Activated CD4-positive, alpha-beta memory T cell treated with anti-CD3 and anti-CD28 coated beads for 36 hours (primary cell): ENCODE data around the gene OSM. TPM values are rescaled to one million over a fixed set of nuclear protein-coding genes. Genes with fewer than 3 reads are reported as not detected.

Source experiments
- CTCF ChIA-PET: fragments of 350-600 bp; sonication (Branson Sonifier 250); formaldehyde crosslinking; loops from one replicate; lab custom pipeline; 2021; ENCODE audit warnings: antibody characterized with exemption, inconsistent platforms; lab: Charles Lee
- POLR2A ChIA-PET: fragments of 350-600 bp; sonication (Branson Sonifier 250); formaldehyde crosslinking; loops from one replicate; lab custom pipeline; 2021; ENCODE audit warnings: antibody characterized with exemption; lab: Charles Lee
- DNase-seq: peaks from one replicate; pipeline ENCODE4 v3.0.0-alpha.2; 2020
- H3K27ac Mint-ChIP-seq: one replicate; pipeline ENCODE4 v1.8.0; 2021; ENCODE audit warnings: mixed read lengths
- H3K27me3 Mint-ChIP-seq: one replicate; pipeline ENCODE4 v1.8.0; 2021; ENCODE audit warnings: mixed read lengths
- H3K36me3 Mint-ChIP-seq: one replicate; pipeline ENCODE4 v1.8.0; 2021; ENCODE audit warnings: mixed read lengths
- H3K4me1 Mint-ChIP-seq: one replicate; pipeline ENCODE4 v1.8.0; 2021; ENCODE audit warnings: low read depth, mixed read lengths
- H3K4me3 Mint-ChIP-seq: one replicate; pipeline ENCODE4 v1.8.0; 2021; ENCODE audit warnings: mild to moderate bottlenecking, mixed read lengths
- H3K9me3 Mint-ChIP-seq: one replicate; pipeline ENCODE4 v1.8.0; 2021; ENCODE audit warnings: mixed read lengths
- intact Hi-C: fragments of 100-400 bp; cut with micrococcal nuclease; formaldehyde crosslinking; loops from one replicate; pipeline ENCODE4 v1.15.1; 2023
- total RNA-seq, 2 experiments: library from RNA; stranded (reverse); gene quantifications; one replicate each; pipeline ENCODE4 v1.2.3, GENCODE V29; 2021

OSM gene
- total RNA-seq, 2 experiments from 2014 or later, result 39.6 to 41.2 TPM

GRCh38 chr22:30225220-30225927 is 41.3 kb downstream of the OSM start:
- no peak overlapping the region for H3K4me3 Mint-ChIP-seq
- POLR2A ChIA-PET, result interaction anchor here (1.1 kb wide), 1 partner anchor 94 kb away, joined by 3 read pairs; no protein-coding TSS in a partner anchor
- CTCF ChIA-PET, result interaction anchor here (0.6 to 1.4 kb wide), 3 partner anchors 19 to 118 kb away, joined by 3 to 5 read pairs (median 3); no protein-coding TSS in a partner anchor

GRCh38 chr22:30224161-30224857 is 42.3 kb downstream of the OSM start:
- DNase-seq, result no peak
- H3K36me3 Mint-ChIP-seq, result no peaks in the 10 kb centered on the region
- peaks cover 69% of the 10 kb centered on the region for H3K4me1 Mint-ChIP-seq
- H3K4me3 Mint-ChIP-seq, result no peak overlapping the region
- intact Hi-C loops, result loop anchor here (5.0 kb wide), 1 partner anchor 42 kb away; no protein-coding TSS in a partner anchor
- POLR2A ChIA-PET, result interaction anchor here (1.1 kb wide), 1 partner anchor 95 kb away, joined by 3 read pairs; no protein-coding TSS in a partner anchor
- H3K27me3 Mint-ChIP-seq, result no peaks in the 10 kb centered on the region
- no peak overlapping the region for H3K27ac Mint-ChIP-seq
- no peaks in the 10 kb centered on the region for H3K9me3 Mint-ChIP-seq
- CTCF ChIA-PET, result interaction anchor here (1.1 to 1.4 kb wide), 2 partner anchors 41 to 117 kb away, joined by 3 to 5 read pairs; no protein-coding TSS in a partner anchor

More at GRCh38 chr22:30225220-30225927, 41.3 kb downstream of the OSM start:
- intact Hi-C loops, result no loop called here
- H3K27me3 Mint-ChIP-seq, result no peaks in the 10 kb centered on the region
- no peak overlapping the region for H3K27ac Mint-ChIP-seq
- no peaks in the 10 kb centered on the region for H3K36me3 Mint-ChIP-seq
- DNase-seq, result no peak
- H3K4me1 Mint-ChIP-seq, result peaks cover 58% of the 10 kb centered on the region
- H3K9me3 Mint-ChIP-seq, result no peaks in the 10 kb centered on the region

- Mint-ChIP-seq H3K36me3 (no peaks in the 10 kb centered on the region), H3K4me1 (peaks cover 70% of the 10 kb centered on the region), H3K9me3 (no peaks in the 10 kb centered on the region), H3K27me3 (no peaks in the 10 kb centered on the region), H3K27ac (no peak overlapping the region), H3K4me3 (no peak overlapping the region)
- CTCF ChIA-PET, result no interaction called here
- no peak for DNase-seq
- POLR2A ChIA-PET, result interaction anchor here (1.0 kb wide), 1 partner anchor 12 kb away, joined by 3 read pairs; no protein-coding TSS in a partner anchor
- intact Hi-C loops, result loop anchor here (5.0 kb wide), 1 partner anchor 41 kb away; no protein-coding TSS in a partner anchor
These were observed 43.3 kb downstream of the OSM start for GRCh38 chr22:30223303-30223702.

GRCh38 chr22:30222321-30222720 is 44.3 kb downstream of the OSM start:
- no peaks in the 10 kb centered on the region for H3K36me3 Mint-ChIP-seq

GRCh38 chr22:30221121-30221992 is 45.3 kb downstream of the OSM start:
- Mint-ChIP-seq H3K27me3 (no peaks in the 10 kb centered on the region), H3K36me3 (no peaks in the 10 kb centered on the region), H3K4me1 (peaks cover 61% of the 10 kb centered on the region), H3K4me3 (peak overlapping the region; percentile 11), H3K9me3 (no peaks in the 10 kb centered on the region), H3K27ac (peak overlapping the region; percentile 65)
- CTCF ChIA-PET, result interaction anchor here (0.6 to 0.9 kb wide), 2 partner anchors 34 to 46 kb away, joined by 3 read pairs; no protein-coding TSS in a partner anchor
- POLR2A ChIA-PET, result no interaction called here
- intact Hi-C loops, result loop anchor here (1.0 to 5.0 kb wide), 2 partner anchors 9 to 39 kb away; no protein-coding TSS in a partner anchor
- peak; percentile 77 for DNase-seq

More at GRCh38 chr22:30222321-30222720, 44.3 kb downstream of the OSM start:
- no peak for DNase-seq
- H3K27ac Mint-ChIP-seq, result no peak overlapping the region
- intact Hi-C loops, result loop anchor here (5.0 kb wide), 1 partner anchor 40 kb away; no protein-coding TSS in a partner anchor
- no peaks in the 10 kb centered on the region for H3K9me3 Mint-ChIP-seq
- POLR2A ChIA-PET, result no interaction called here
- H3K4me1 Mint-ChIP-seq, result peaks cover 63% of the 10 kb centered on the region
- no peak overlapping the region for H3K4me3 Mint-ChIP-seq
- CTCF ChIA-PET, result no interaction called here
- no peaks in the 10 kb centered on the region for H3K27me3 Mint-ChIP-seq

- no peak for DNase-seq
- Mint-ChIP-seq H3K9me3 (no peaks in the 10 kb centered on the region), H3K4me3 (no peak overlapping the region), H3K36me3 (no peaks in the 10 kb centered on the region), H3K27ac (peak overlapping the region; percentile 65), H3K4me1 (peaks cover 58% of the 10 kb centered on the region), H3K27me3 (no peaks in the 10 kb centered on the region)
- intact Hi-C loops, result loop anchor here (1.0 to 5.0 kb wide), 2 partner anchors 8 to 38 kb away; no protein-coding TSS in a partner anchor
- ChIA-PET CTCF (interaction anchor here (1.1 kb wide), 1 partner anchor 113 kb away, joined by 7 read pairs; no protein-coding TSS in a partner anchor), POLR2A (interaction anchor here (0.6 kb wide), 1 partner anchor 1095 kb away, joined by 3 read pairs; no protein-coding TSS in a partner anchor)
These were observed 46.2 kb downstream of the OSM start for GRCh38 chr22:30220338-30221012.

GRCh38 chr22:30219668-30220278 is 46.9 kb downstream of the OSM start:
- Mint-ChIP-seq H3K36me3 (no peaks in the 10 kb centered on the region), H3K9me3 (no peaks in the 10 kb centered on the region), H3K4me1 (peaks cover 53% of the 10 kb centered on the region), H3K27ac (peak overlapping the region; percentile 29), H3K4me3 (no peak overlapping the region), H3K27me3 (no peaks in the 10 kb centered on the region)
- intact Hi-C loops, result loop anchor here (5.0 kb wide), 1 partner anchor 37 kb away; no protein-coding TSS in a partner anchor
- DNase-seq, result no peak
- ChIA-PET POLR2A (interaction anchor here (0.6 kb wide), 1 partner anchor 1096 kb away, joined by 3 read pairs; no protein-coding TSS in a partner anchor), CTCF (interaction anchor here (1.1 kb wide), 1 partner anchor 112 kb away, joined by 7 read pairs; no protein-coding TSS in a partner anchor)

GRCh38 chr22:30219049-30219654 is 47.5 kb downstream of the OSM start:
- CTCF ChIA-PET, result no interaction called here
- intact Hi-C loops, result no loop called here
- no peaks in the 10 kb centered on the region for H3K27me3 Mint-ChIP-seq
- H3K4me3 Mint-ChIP-seq, result no peak overlapping the region
- POLR2A ChIA-PET, result no interaction called here
- no peaks in the 10 kb centered on the region for H3K36me3 Mint-ChIP-seq
- H3K9me3 Mint-ChIP-seq, result no peaks in the 10 kb centered on the region
- H3K4me1 Mint-ChIP-seq, result peaks cover 52% of the 10 kb centered on the region
- H3K27ac Mint-ChIP-seq, result no peak overlapping the region
- no peak for DNase-seq

GRCh38 chr22:30217698-30218560 is 48.7 kb downstream of the OSM start:
- H3K27ac Mint-ChIP-seq, result no peak overlapping the region
- H3K4me3 Mint-ChIP-seq, result no peak overlapping the region
- peaks cover 44% of the 10 kb centered on the region for H3K4me1 Mint-ChIP-seq
- ChIA-PET POLR2A (no interaction called here), CTCF (no interaction called here)
- H3K27me3 Mint-ChIP-seq, result no peaks in the 10 kb centered on the region
- no peaks in the 10 kb centered on the region for H3K9me3 Mint-ChIP-seq
- no peaks in the 10 kb centered on the region for H3K36me3 Mint-ChIP-seq
- no peak for DNase-seq
- intact Hi-C loops, result no loop called here
